Nephron progenitor cell (in vitro differentiated cells): ENCODE measurements around the gene CDH15.

Experiments
- DNase-seq: peaks from one replicate; pipeline ENCODE4 v3.0.0; 2021
- H3K27ac Mint-ChIP-seq: 2 replicates; pipeline ENCODE4 v1.8.0; 2021; ENCODE audit warnings: mild to moderate bottlenecking, moderate library complexity, mixed read lengths
- H3K27me3 Mint-ChIP-seq: 2 replicates; pipeline ENCODE4 v1.8.0; 2021; ENCODE audit warnings: mild to moderate bottlenecking, low read depth, mixed read lengths; ENCODE audit not compliant: poor library complexity
- H3K36me3 Mint-ChIP-seq: 2 replicates; pipeline ENCODE4 v1.8.0; 2021; ENCODE audit warnings: low read depth, mixed read lengths
- H3K4me1 Mint-ChIP-seq: 2 replicates; pipeline ENCODE4 v1.8.0; 2021; ENCODE audit warnings: mixed read lengths
- H3K4me3 Mint-ChIP-seq: 2 replicates; pipeline ENCODE4 v1.8.0; 2021; ENCODE audit warnings: mild to moderate bottlenecking, moderate library complexity, mixed read lengths
- H3K9me3 Mint-ChIP-seq: 2 replicates; pipeline ENCODE4 v1.8.0; 2021; ENCODE audit warnings: mild to moderate bottlenecking, moderate library complexity, mixed read lengths
- CTCF ChIP-seq: fragments of 200-600 bp; sonication (generic); IDR thresholded peaks from 2 replicates; pipeline ENCODE4 v1.5.0; 2021; ENCODE audit warnings: antibody characterized with exemption

The CDH15 gene

DNA sequence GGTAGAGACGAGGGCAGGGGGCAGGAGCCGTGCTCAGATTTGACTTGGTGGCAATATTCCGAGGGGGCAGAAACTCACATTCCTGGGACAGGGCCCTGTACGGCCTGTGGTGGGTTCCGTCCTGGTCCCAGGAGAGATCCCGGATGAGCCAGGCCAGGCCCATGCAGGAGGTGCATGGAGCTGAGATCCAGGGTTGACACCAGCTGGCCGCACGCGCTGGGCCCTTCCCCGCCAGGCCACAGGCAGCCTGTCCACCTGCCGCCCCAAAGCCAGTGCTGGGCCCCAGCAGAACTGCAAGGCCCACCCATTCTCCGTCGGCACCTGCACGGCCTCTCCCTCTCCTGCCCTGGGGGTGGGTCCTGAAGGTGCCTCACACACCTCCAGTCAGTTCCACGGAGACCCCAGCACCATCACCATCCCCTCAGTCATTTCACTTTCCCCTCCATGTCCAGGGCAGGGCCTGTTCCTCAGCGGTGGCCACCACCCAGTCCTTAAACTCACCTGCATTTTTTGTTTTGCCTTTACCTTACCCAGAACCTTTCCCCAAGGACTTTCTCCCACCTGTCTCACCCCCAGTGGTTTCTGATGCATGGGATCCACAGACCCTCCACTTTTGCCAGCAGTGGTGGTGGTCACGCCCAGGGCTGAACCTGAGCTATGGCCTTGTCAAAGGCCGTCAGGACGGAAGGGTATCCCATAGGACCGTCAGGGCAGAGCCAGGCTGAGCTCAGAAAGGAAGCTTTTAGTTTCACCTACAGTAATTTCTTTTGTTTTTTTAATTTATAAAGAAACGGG is 25.1 kb upstream of the CDH15 start:
- peaks cover 5% of the 10 kb centered on the region for H3K27me3 Mint-ChIP-seq
- no peak for DNase-seq
- H3K9me3 Mint-ChIP-seq = peaks cover 11% of the 10 kb centered on the region
- H3K27ac Mint-ChIP-seq = no peak overlapping the region
- no peak overlapping the region for H3K4me3 Mint-ChIP-seq
- H3K36me3 Mint-ChIP-seq = peaks cover 52% of the 10 kb centered on the region
- TF ChIP-seq CTCF = no peak
- H3K4me1 Mint-ChIP-seq = no peaks in the 10 kb centered on the region

- Mint-ChIP-seq H3K36me3 (peaks cover 58% of the 10 kb centered on the region), H3K27ac (no peak overlapping the region), H3K9me3 (peaks cover 11% of the 10 kb centered on the region), H3K4me3 (no peak overlapping the region), H3K4me1 (no peaks in the 10 kb centered on the region), H3K27me3 (peaks cover 5% of the 10 kb centered on the region)
- TF ChIP-seq CTCF = no peak
- no peak for DNase-seq
These were observed 24.3 kb upstream of the CDH15 start for GRCh38 chr16:89147085-89147817.

GRCh38 chr16:89149386-89149785 is 22.2 kb upstream of the CDH15 start:
- H3K27me3 Mint-ChIP-seq = peaks cover 2% of the 10 kb centered on the region
- H3K9me3 Mint-ChIP-seq = peaks cover 11% of the 10 kb centered on the region
- peaks cover 58% of the 10 kb centered on the region for H3K36me3 Mint-ChIP-seq
- TF ChIP-seq CTCF = no peak
- DNase-seq = no peak
- H3K4me3 Mint-ChIP-seq = no peak overlapping the region
- no peak overlapping the region for H3K27ac Mint-ChIP-seq
- no peaks in the 10 kb centered on the region for H3K4me1 Mint-ChIP-seq

GRCh38 chr16:89150090-89150835 is 21.3 kb upstream of the CDH15 start:
- Mint-ChIP-seq H3K4me3 (no peak overlapping the region), H3K9me3 (peaks cover 11% of the 10 kb centered on the region), H3K36me3 (peaks cover 58% of the 10 kb centered on the region), H3K4me1 (peaks cover 3% of the 10 kb centered on the region), H3K27me3 (peaks cover 2% of the 10 kb centered on the region), H3K27ac (peak overlapping the region; percentile 81)
- no peak for TF ChIP-seq CTCF
- no peak for DNase-seq

DNA sequence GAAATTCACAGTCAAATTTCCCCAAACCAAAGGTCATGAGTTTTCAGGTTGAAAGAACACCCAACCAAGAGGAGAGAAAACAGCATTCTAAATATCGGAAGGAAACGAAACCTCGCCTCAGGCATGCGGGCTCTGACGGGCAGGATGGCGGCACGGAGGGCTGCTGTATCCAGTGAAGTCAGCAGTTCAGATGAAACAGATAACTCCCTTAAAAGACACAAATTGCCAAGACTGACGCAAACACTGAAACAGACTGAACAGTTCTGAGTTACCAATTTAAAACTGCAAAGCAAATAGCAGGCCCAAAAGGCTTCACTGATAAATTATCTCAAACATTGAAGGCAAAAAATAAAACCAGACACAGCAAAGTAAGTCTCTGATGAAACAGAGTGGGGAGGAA is 20.6 kb upstream of the CDH15 start:
- no peak for DNase-seq
- H3K4me1 Mint-ChIP-seq = peaks cover 10% of the 10 kb centered on the region
- TF ChIP-seq CTCF = no peak
- no peak overlapping the region for H3K27ac Mint-ChIP-seq
- H3K27me3 Mint-ChIP-seq = peaks cover 2% of the 10 kb centered on the region
- H3K36me3 Mint-ChIP-seq = peaks cover 54% of the 10 kb centered on the region
- H3K9me3 Mint-ChIP-seq = peaks cover 11% of the 10 kb centered on the region
- H3K4me3 Mint-ChIP-seq = no peak overlapping the region
